Measurements from ENCODE around the gene ABRACL.
"Not testable (repeated sequence)": the region's sequence is repeated elsewhere in the genome, so short reads cannot be mapped to it uniquely, and the experiment has no call there.

Gene ABRACL

GRCh38 chr6:139011980-139012379 is 16.6 kb upstream of the ABRACL start:
- no peak for DNase-seq (ENCODE audit: low read depth in 2 of 2)

GRCh38 chr6:139013185-139013800 is 15.3 kb upstream of the ABRACL start:
- no peak for DNase-seq (ENCODE audit: low read depth in 2 of 2)

GRCh38 chr6:139014945-139015344 is 13.6 kb upstream of the ABRACL start:
- no peak for DNase-seq (ENCODE audit: low read depth in 2 of 2)

- DNase-seq (ENCODE audit: low read depth in 2 of 2): no peak
These were observed 12.0 kb upstream of the ABRACL start for GRCh38 chr6:139016337-139017213.

GRCh38 chr6:139017227-139017626 is 11.3 kb upstream of the ABRACL start:
- no peak for DNase-seq (ENCODE audit: low read depth in 2 of 2)

- no peak for DNase-seq (ENCODE audit: low read depth in 2 of 2)
These were observed 8.8 kb upstream of the ABRACL start for GRCh38 chr6:139019722-139020121.

GRCh38 chr6:139020689-139021088 is 7.9 kb upstream of the ABRACL start:
- no peak for DNase-seq (ENCODE audit: low read depth in 2 of 2)

GRCh38 chr6:139025416-139025815 is 3.1 kb upstream of the ABRACL start:
- DNase-seq (ENCODE audit: low read depth in 2 of 2): not testable (repeated sequence)

- DNase-seq (ENCODE audit: low read depth in 2 of 2): peak; percentile 19 to 22
These were observed 844 bp upstream of the ABRACL start for GRCh38 chr6:139027620-139028182.

GRCh38 chr6:139028215-139028657 is 309 bp upstream of the ABRACL start:
- no peak for DNase-seq (ENCODE audit: low read depth in 2 of 2)

- peak in 1 of 2 donors; percentile 21 for DNase-seq (ENCODE audit: low read depth in 2 of 2)
These were observed 1.1 kb downstream of the ABRACL start for GRCh38 chr6:139029470-139030227.

- no peak for DNase-seq (ENCODE audit: low read depth in 2 of 2)
These were observed 1.9 kb downstream of the ABRACL start for GRCh38 chr6:139030228-139030963.

GRCh38 chr6:139037490-139037889 is 8.9 kb downstream of the ABRACL start:
- no peak for DNase-seq (ENCODE audit: low read depth in 2 of 2)

GRCh38 chr6:139044250-139044649 is 15.7 kb downstream of the ABRACL start:
- DNase-seq (ENCODE audit: low read depth in 2 of 2): no peak

GRCh38 chr6:139047677-139048076 is 19.1 kb downstream of the ABRACL start:
- DNase-seq (ENCODE audit: low read depth in 2 of 2): no peak

- not testable (repeated sequence) for DNase-seq (ENCODE audit: low read depth in 2 of 2)
These were observed 20.4 kb downstream of the ABRACL start for GRCh38 chr6:139048912-139049311.

GRCh38 chr6:139050131-139050769 is 21.7 kb downstream of the ABRACL start:
- not testable (repeated sequence) for DNase-seq (ENCODE audit: low read depth in 2 of 2)

GRCh38 chr6:139050770-139051313 is 22.3 kb downstream of the ABRACL start:
- no peak for DNase-seq (ENCODE audit: low read depth in 2 of 2)

- DNase-seq (ENCODE audit: low read depth in 2 of 2): no peak
These were observed 23.0 kb downstream of the ABRACL start for GRCh38 chr6:139051396-139052060.

- no peak for DNase-seq (ENCODE audit: low read depth in 2 of 2)
These were observed 24.8 kb downstream of the ABRACL start for GRCh38 chr6:139053382-139053781.

Measured in stimulated activated CD8-positive, alpha-beta memory T cell treated with anti-CD3 and anti-CD28 coated beads, Interleukin-15, amount 100 ng/mL, for 48 hours (primary cell).